Non-pigmented ciliary epithelial cell (primary cell): ENCODE measurements around the gene RBFOX2.
"Not testable (repeated sequence)": the region's sequence is repeated elsewhere in the genome, so short reads cannot be mapped to it uniquely, and the experiment has no call there.

Source experiments
- DNase-seq: peaks from one replicate; pipeline ENCODE4 v3.0.0-alpha.2; 2010; ENCODE audit warnings: low read depth

The RBFOX2 gene

GRCh38 chr22:35769974-35770373 is 258.6 kb downstream of the RBFOX2 start:
- DNase-seq, result no peak

GRCh38 chr22:35766654-35767580 is 261.7 kb downstream of the RBFOX2 start:
- DNase-seq, result no peak

GRCh38 chr22:35761037-35761436 is 267.6 kb downstream of the RBFOX2 start:
- no peak for DNase-seq

GRCh38 chr22:35758394-35758793 is 270.2 kb downstream of the RBFOX2 start:
- no peak for DNase-seq

- no peak for DNase-seq
Observed at GRCh38 chr22:35756722-35757121, 271.9 kb downstream of the RBFOX2 start.

GRCh38 chr22:35754761-35755160 is 273.9 kb downstream of the RBFOX2 start:
- no peak for DNase-seq

GRCh38 chr22:35752863-35753189 is 275.8 kb downstream of the RBFOX2 start:
- DNase-seq, result no peak

- DNase-seq, result no peak
Observed at GRCh38 chr22:35752006-35752862, 276.4 kb downstream of the RBFOX2 start.

- no peak for DNase-seq
Observed at GRCh38 chr22:35749808-35750207, 278.8 kb downstream of the RBFOX2 start.

- DNase-seq, result peak; percentile 28
Observed at GRCh38 chr22:35746946-35747703, 281.5 kb downstream of the RBFOX2 start.

GRCh38 chr22:35746248-35746647 is 282.4 kb downstream of the RBFOX2 start:
- DNase-seq, result no peak

- DNase-seq, result no peak
Observed at GRCh38 chr22:35743326-35743860, 285.2 kb downstream of the RBFOX2 start.

- peak; percentile 49 for DNase-seq
Observed at GRCh38 chr22:35742342-35743100, 286.1 kb downstream of the RBFOX2 start.

- no peak for DNase-seq
Observed at GRCh38 chr22:35740616-35741015, 288.0 kb downstream of the RBFOX2 start.

- DNase-seq, result no peak
Observed at GRCh38 chr22:35739931-35740380, 288.7 kb downstream of the RBFOX2 start.

- no peak for DNase-seq
Observed at GRCh38 chr22:35739076-35739930, 289.3 kb downstream of the RBFOX2 start.

- DNase-seq, result not testable (repeated sequence)
Observed at GRCh38 chr22:35737886-35738285, 290.7 kb downstream of the RBFOX2 start.

- DNase-seq, result no peak
Observed at GRCh38 chr22:35736701-35737100, 291.9 kb downstream of the RBFOX2 start.

GRCh38 chr22:35736166-35736565 is 292.5 kb downstream of the RBFOX2 start:
- no peak for DNase-seq

GRCh38 chr22:35735542-35735941 is 293.1 kb downstream of the RBFOX2 start:
- no peak for DNase-seq
